Right lobe of liver (tissue), 6 donors: ENCODE data around the gene KCNC3. TPM values are rescaled to one million over a fixed set of nuclear protein-coding genes. Genes with fewer than 3 reads are reported as not detected.

Experiments
- ATAC-seq, 4 donors: fragments of 200-7000 bp; cut with Tn5 transposase; one replicate each; pipeline ENCODE4 v1.9.1; 2020; ENCODE audit warnings: mild to moderate bottlenecking in 4 of 4, moderate library complexity in 4 of 4
- DNase-seq, 3 donors: peaks; one replicate each; pipeline ENCODE4 v3.0.0-alpha.2; 2020
- H3K27ac ChIP-seq, 3 donors: fragments of 200-600 bp; one replicate each; pipeline ENCODE4 v1.8.0; 2022
- H3K27me3 ChIP-seq, 2 donors: fragments of 200-600 bp; one replicate each; pipeline ENCODE4 v1.8.0; 2022
- H3K36me3 ChIP-seq, 4 donors: fragments of 200-600 bp; sonication (generic) in 1 of 4; one replicate each; pipeline versions ENCODE4 v1.5.1 to v1.8.0; 2017 to 2022; ENCODE audit warnings: control low read depth in 1 of 4
- H3K4me1 ChIP-seq, 4 donors: fragments of 200-600 bp; sonication (generic) in 1 of 4; one replicate each; pipeline versions ENCODE4 v1.5.1 to v1.8.0; 2017 to 2022; ENCODE audit warnings: control low read depth in 1 of 4
- H3K4me3 ChIP-seq, 3 donors: fragments of 200-600 bp; one replicate each; pipeline ENCODE4 v1.8.0; 2022
- H3K9me3 ChIP-seq, 4 donors: fragments of 200-600 bp; sonication (generic) in 1 of 4; one replicate each; pipeline versions ENCODE4 v1.5.1 to v1.8.0; 2017 to 2022; ENCODE audit warnings: control low read depth in 1 of 4
- POLR2A ChIP-seq: fragments of 450-650 bp; IDR thresholded peaks from one replicate; pipeline ENCODE4 v1.6.1; 2017; ENCODE audit warnings: antibody characterized with exemption, mild to moderate bottlenecking
- WGBS: methylation state at CpG from one replicate; pipeline ENCODE4 v1.1.6; 2018; ENCODE audit warnings: low coverage, low lambda C conversion rate; ENCODE audit not compliant: insufficient coverage; ENCODE audit errors: missing lambda C conversion rate; 5-methylcytosine and 5-hydroxymethylcytosine counted together
- intact Hi-C, 2 donors: fragments of 100-400 bp; cut with DNase I; formaldehyde crosslinking; loops; one replicate each; pipeline versions ENCODE4 v1.11.2 to v1.14.1; 2022
- total RNA-seq, 6 experiments: library from RNA; depleted of rRNA in 2 of 6; stranded (reverse); fragments of >200 nt in 2 of 6; fragmentation: NEBNext Ultra II Directional in 3 of 6; extraction: Animal tissue kit (Norgen Biotek cat#: 25700) in 3 of 6; gene quantifications; one replicate each; pipeline versions ENCODE4 v1.1.0 to v1.2.4, GENCODE V29; 2016 to 2023
- TF ChIP-seq, protein P1 (sequence below), 4 donors: fragments of 200-600 bp in 3 of 4; fragments of 450-650 bp in 1 of 4; IDR thresholded peaks; one replicate each; pipeline versions ENCODE4 v1.5.1 to v1.8.0; 2016 to 2022; ENCODE audit warnings: antibody characterized with exemption in 4 of 4, mild to moderate bottlenecking in 2 of 4
- donor health status: DM: no; HTN: yes; CAD: no.
- donor health status: DM: no; HTN: no; CAD: no.
- donor health status: DM: no; HTN: no; CAD: no.
- donor health status: DM: no; HTN: yes; CAD: no.
- donor health status: DM: no; HTN: yes; CAD: no.

Gene KCNC3
- total RNA-seq, 6 experiments from 2014 or later = 0.92 to 3.0 (median 2.3) TPM

GRCh38 chr19:50315773-50316448 is 13.3 kb downstream of the KCNC3 start:
- intact Hi-C loops = loop anchor here in 1 of 2 donors (5.0 kb wide), 1 partner anchor 414 kb away; no protein-coding TSS in a partner anchor
- Histone ChIP-seq H3K4me1 (no peaks in the 10 kb centered on the region), H3K36me3 (no peaks in the 10 kb centered on the region), H3K27me3 (no peaks in the 10 kb centered on the region), H3K27ac (no peak overlapping the region), H3K9me3 (no peaks in the 10 kb centered on the region), H3K4me3 (no peak overlapping the region)
- WGBS = 11% methylated on average over 15 of the region's 18 CpGs
- no peak for DNase-seq
- ATAC-seq = no peak
- no peak for TF ChIP-seq POLR2A
- TF ChIP-seq, protein P1, sequence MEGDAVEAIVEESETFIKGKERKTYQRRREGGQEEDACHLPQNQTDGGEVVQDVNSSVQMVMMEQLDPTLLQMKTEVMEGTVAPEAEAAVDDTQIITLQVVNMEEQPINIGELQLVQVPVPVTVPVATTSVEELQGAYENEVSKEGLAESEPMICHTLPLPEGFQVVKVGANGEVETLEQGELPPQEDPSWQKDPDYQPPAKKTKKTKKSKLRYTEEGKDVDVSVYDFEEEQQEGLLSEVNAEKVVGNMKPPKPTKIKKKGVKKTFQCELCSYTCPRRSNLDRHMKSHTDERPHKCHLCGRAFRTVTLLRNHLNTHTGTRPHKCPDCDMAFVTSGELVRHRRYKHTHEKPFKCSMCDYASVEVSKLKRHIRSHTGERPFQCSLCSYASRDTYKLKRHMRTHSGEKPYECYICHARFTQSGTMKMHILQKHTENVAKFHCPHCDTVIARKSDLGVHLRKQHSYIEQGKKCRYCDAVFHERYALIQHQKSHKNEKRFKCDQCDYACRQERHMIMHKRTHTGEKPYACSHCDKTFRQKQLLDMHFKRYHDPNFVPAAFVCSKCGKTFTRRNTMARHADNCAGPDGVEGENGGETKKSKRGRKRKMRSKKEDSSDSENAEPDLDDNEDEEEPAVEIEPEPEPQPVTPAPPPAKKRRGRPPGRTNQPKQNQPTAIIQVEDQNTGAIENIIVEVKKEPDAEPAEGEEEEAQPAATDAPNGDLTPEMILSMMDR (IDR thresholded peaks at IDR 0.05) = no peak

DNA sequence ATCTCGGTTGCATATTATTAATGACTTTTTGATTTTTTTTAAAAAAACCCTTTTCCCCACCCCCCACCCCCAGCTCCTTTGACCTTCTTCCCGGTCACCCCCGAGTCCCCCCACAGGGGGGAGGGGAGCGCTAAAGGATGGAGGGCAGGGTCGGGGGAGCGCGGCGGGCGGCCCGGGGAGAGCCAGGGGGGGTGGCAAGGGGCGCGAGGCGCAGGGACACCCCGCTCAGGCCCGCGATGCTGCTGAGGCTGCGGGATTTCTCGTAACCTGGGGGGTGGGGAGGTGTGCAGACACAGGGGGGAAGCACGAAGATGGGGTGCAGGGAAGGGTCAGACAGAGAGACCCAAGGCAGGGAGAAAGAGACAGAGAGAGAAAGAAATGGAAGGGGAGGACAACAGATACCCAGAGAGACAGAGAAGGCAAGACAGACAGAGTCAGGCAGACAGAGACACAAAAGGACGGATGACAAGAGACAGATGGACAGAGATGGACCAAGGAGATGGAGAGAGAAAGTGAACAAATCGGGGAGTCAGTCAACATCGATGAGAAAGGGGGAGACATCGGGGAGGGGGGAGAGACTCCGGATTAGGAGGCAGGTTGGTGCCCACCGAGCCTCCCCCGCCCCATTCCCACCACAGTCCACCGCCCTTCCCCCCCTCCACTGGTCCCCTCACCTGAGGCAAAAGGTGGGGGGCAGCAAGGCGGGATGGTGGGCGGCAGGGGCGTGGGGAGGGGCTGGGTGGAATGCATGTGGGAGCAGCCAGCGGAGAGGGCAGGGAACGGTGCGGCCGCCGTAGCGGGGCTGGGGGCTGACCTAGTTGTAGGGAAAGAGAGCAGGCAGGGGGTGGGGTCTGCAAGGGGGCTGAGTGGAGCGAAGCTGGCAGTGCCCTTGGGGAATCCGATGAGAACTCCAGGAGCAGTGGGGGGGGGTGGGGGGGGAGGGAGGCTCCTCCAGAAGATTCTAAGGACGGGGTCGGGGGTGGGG is 14.2 kb downstream of the KCNC3 start:
- DNase-seq = no peak
- 5% methylated on average over 27 of the region's 40 CpGs for WGBS
- intact Hi-C loops = loop anchor here in 1 of 2 donors (5.0 kb wide), 1 partner anchor 413 kb away; no protein-coding TSS in a partner anchor
- ATAC-seq = no peak
- Histone ChIP-seq H3K27ac (no peak overlapping the region), H3K36me3 (no peaks in the 10 kb centered on the region), H3K4me1 (no peaks in the 10 kb centered on the region), H3K9me3 (no peaks in the 10 kb centered on the region), H3K4me3 (no peak overlapping the region), H3K27me3 (no peaks in the 10 kb centered on the region)
- no peak for TF ChIP-seq POLR2A
- TF ChIP-seq, protein P1 (IDR thresholded peaks at IDR 0.05) = no peak

- H3K4me1 ChIP-seq = no peaks in the 10 kb centered on the region
- DNase-seq = no peak
- ATAC-seq = no peak
These were observed 15.2 kb downstream of the KCNC3 start for GRCh38 chr19:50313812-50314536.

More at GRCh38 chr19:50313812-50314536, 15.2 kb downstream of the KCNC3 start:
- Histone ChIP-seq H3K27ac (no peak overlapping the region), H3K4me3 (no peak overlapping the region), H3K9me3 (no peaks in the 10 kb centered on the region), H3K36me3 (peaks cover 0 to 2% (median 0%) of the 10 kb centered on the region in 4 donors), H3K27me3 (no peaks in the 10 kb centered on the region)
- 10% methylated on average over 16 of the region's 20 CpGs for WGBS
- TF ChIP-seq POLR2A = no peak
- TF ChIP-seq, protein P1 (IDR thresholded peaks at IDR 0.05) = no peak
- intact Hi-C loops = no loop called here
